T-helper 2 cell treated with Interferon-gamma antibody and Interleukin-4, amounts not matched to agents 5 μg/mL and 100 μg/mL, for 36 hours (primary cell): ENCODE measurements around the gene CLEC11A.
"Not testable (repeated sequence)": the region's sequence is repeated elsewhere in the genome, so short reads cannot be mapped to it uniquely, and the experiment has no call there.

Source experiments
- DNase-seq: peaks from one replicate; pipeline ENCODE4 v3.0.0; 2021; ENCODE audit warnings: low spot score
- H3K27ac Mint-ChIP-seq: one replicate; pipeline ENCODE4 v1.8.0; 2021; ENCODE audit warnings: mild to moderate bottlenecking, mixed read lengths
- H3K27me3 Mint-ChIP-seq: one replicate; pipeline ENCODE4 v1.8.0; 2021; ENCODE audit warnings: low read depth, mixed read lengths
- H3K36me3 Mint-ChIP-seq: one replicate; pipeline ENCODE4 v1.8.0; 2021; ENCODE audit warnings: low read depth, mixed read lengths
- H3K4me1 Mint-ChIP-seq: one replicate; pipeline ENCODE4 v1.8.0; 2021; ENCODE audit warnings: low read depth, mixed read lengths
- H3K4me3 Mint-ChIP-seq: one replicate; pipeline ENCODE4 v1.8.0; 2022; ENCODE audit warnings: mild to moderate bottlenecking, moderate library complexity, mixed read lengths
- H3K9me3 Mint-ChIP-seq: one replicate; pipeline ENCODE4 v1.8.0; 2021; ENCODE audit warnings: mixed read lengths

CLEC11A gene

GRCh38 chr19:50747141-50747540, 24.0 kb downstream of the CLEC11A start:
- not testable (repeated sequence) for DNase-seq, H3K9me3 Mint-ChIP-seq, H3K27ac Mint-ChIP-seq, H3K27me3 Mint-ChIP-seq, H3K4me3 Mint-ChIP-seq, H3K36me3 Mint-ChIP-seq, H3K4me1 Mint-ChIP-seq

DNA sequence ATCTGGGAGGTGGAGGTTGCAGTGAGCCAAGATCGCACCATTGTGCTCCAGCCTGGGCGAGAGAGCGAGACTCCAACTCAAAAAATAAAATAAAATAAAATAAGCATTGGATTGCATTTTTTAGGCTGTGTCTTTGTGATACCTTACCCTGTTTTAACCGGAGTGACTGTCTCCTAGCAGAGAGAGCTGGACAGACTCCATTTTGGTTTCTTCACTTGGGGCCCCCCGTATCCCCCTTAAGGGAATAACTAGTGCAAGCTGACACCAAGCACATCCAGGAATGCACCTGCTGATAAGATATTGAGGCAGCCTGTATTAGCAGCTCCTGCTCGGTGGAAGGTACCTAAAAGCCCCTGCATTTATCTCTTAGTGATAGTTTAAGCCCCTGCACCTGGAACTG, 26.3 kb downstream of the CLEC11A start:
- Mint-ChIP-seq H3K9me3 (no peaks in the 10 kb centered on the region), H3K27ac (no peak overlapping the region), H3K4me3 (no peak overlapping the region), H3K27me3 (no peaks in the 10 kb centered on the region), H3K4me1 (no peaks in the 10 kb centered on the region), H3K36me3 (no peaks in the 10 kb centered on the region)
- no peak for DNase-seq

GRCh38 chr19:50750010-50750409, 26.8 kb downstream of the CLEC11A start:
- Mint-ChIP-seq H3K27me3 (no peaks in the 10 kb centered on the region), H3K4me1 (no peaks in the 10 kb centered on the region), H3K4me3 (no peak overlapping the region), H3K36me3 (no peaks in the 10 kb centered on the region), H3K9me3 (no peaks in the 10 kb centered on the region), H3K27ac (no peak overlapping the region)
- DNase-seq: no peak

DNA sequence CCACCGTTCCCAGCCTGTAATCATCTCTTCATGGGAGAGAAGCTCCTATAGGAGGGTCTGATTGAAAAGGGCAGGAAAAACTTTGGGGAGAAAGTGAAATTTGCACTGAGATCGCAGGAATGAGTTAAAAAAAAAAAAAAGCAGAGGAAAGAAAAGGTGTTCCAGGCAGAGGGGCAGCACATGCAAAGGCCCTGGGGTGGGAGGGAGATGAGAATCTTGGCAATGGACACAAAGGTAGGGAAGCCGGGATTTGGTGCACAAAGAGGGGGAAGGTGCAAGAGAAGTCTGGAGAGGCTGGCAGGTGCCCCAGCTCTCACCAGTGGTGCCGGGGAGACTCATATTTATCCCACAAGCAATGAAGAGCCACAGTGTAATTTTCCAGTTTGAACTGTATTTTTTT, 30.7 kb downstream of the CLEC11A start:
- DNase-seq: no peak
- H3K36me3 Mint-ChIP-seq: no peaks in the 10 kb centered on the region
- H3K27me3 Mint-ChIP-seq: no peaks in the 10 kb centered on the region
- H3K4me1 Mint-ChIP-seq: no peaks in the 10 kb centered on the region
- no peak overlapping the region for H3K27ac Mint-ChIP-seq
- no peaks in the 10 kb centered on the region for H3K9me3 Mint-ChIP-seq
- H3K4me3 Mint-ChIP-seq: no peak overlapping the region

DNA sequence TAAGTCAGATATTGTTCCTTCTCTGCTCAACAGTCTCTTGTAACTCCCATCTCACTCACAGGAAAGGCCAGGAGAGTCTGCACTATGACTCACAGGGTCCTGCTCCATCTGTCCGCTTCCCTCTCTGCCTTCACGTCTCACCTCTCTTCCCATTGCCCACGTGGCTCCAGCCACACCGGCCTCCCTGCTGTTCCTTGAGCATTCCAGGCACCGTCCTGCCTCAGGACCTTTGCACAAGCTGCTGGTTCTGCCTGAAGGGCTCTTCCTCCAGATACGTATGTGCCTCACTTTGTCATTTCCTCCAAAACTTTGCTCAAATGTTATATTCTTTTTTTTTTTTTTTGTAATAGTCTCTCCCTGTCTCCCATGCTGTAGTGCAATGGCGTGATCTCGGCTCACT, 33.1 kb downstream of the CLEC11A start:
- H3K9me3 Mint-ChIP-seq, H3K27ac Mint-ChIP-seq, H3K4me3 Mint-ChIP-seq, H3K4me1 Mint-ChIP-seq, DNase-seq, H3K27me3 Mint-ChIP-seq, H3K36me3 Mint-ChIP-seq: not testable (repeated sequence)

- H3K27me3 Mint-ChIP-seq, H3K9me3 Mint-ChIP-seq, H3K27ac Mint-ChIP-seq, DNase-seq, H3K4me3 Mint-ChIP-seq, H3K36me3 Mint-ChIP-seq, H3K4me1 Mint-ChIP-seq: not testable (repeated sequence)
Measured at GRCh38 chr19:50757624-50758023, 34.5 kb downstream of the CLEC11A start.

- not testable (repeated sequence) for H3K27me3 Mint-ChIP-seq, H3K36me3 Mint-ChIP-seq, DNase-seq, H3K4me3 Mint-ChIP-seq, H3K9me3 Mint-ChIP-seq, H3K27ac Mint-ChIP-seq, H3K4me1 Mint-ChIP-seq
Measured at GRCh38 chr19:50759076-50759475, 35.9 kb downstream of the CLEC11A start.

GRCh38 chr19:50759886-50760285, 36.7 kb downstream of the CLEC11A start:
- Mint-ChIP-seq H3K4me1 (no peaks in the 10 kb centered on the region), H3K36me3 (no peaks in the 10 kb centered on the region), H3K4me3 (no peak overlapping the region), H3K27ac (no peak overlapping the region), H3K27me3 (no peaks in the 10 kb centered on the region), H3K9me3 (peaks cover 4% of the 10 kb centered on the region)
- DNase-seq: no peak

GRCh38 chr19:50761501-50761900, 38.3 kb downstream of the CLEC11A start:
- not testable (repeated sequence) for H3K4me3 Mint-ChIP-seq, H3K36me3 Mint-ChIP-seq, H3K27ac Mint-ChIP-seq, H3K9me3 Mint-ChIP-seq, H3K4me1 Mint-ChIP-seq, DNase-seq, H3K27me3 Mint-ChIP-seq

DNA sequence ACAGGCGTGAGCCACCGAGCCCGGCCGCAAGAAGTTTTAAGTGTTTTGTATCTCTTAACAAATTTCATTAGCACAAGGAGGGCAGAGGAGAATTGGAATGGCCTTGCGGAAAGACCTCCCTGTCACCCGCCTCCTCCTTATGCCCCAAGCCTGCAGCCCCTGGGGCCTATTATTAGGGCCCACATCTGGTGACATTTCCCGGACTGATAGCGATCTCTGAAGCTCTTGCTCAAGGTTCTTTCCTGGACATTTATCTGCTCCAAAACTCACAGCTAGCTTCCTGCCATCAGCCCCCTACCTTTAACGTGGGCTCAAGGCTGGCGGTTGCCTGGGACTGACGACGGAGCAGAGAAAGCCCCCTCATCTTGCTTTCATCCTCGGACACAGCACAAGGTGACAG, 40.4 kb downstream of the CLEC11A start:
- H3K27ac Mint-ChIP-seq, H3K4me1 Mint-ChIP-seq, H3K36me3 Mint-ChIP-seq, H3K9me3 Mint-ChIP-seq, H3K4me3 Mint-ChIP-seq, H3K27me3 Mint-ChIP-seq, DNase-seq: not testable (repeated sequence)

GRCh38 chr19:50764409-50764808, 41.2 kb downstream of the CLEC11A start:
- H3K4me1 Mint-ChIP-seq: peaks cover 5% of the 10 kb centered on the region

GRCh38 chr19:50766746-50767145, 43.6 kb downstream of the CLEC11A start:
- H3K4me1 Mint-ChIP-seq, H3K4me3 Mint-ChIP-seq, H3K27ac Mint-ChIP-seq, H3K9me3 Mint-ChIP-seq, DNase-seq, H3K27me3 Mint-ChIP-seq, H3K36me3 Mint-ChIP-seq: not testable (repeated sequence)

More at GRCh38 chr19:50764409-50764808, 41.2 kb downstream of the CLEC11A start:
- H3K9me3 Mint-ChIP-seq: peaks cover 4% of the 10 kb centered on the region
- no peak for DNase-seq
- H3K4me3 Mint-ChIP-seq: no peak overlapping the region
- H3K36me3 Mint-ChIP-seq: no peaks in the 10 kb centered on the region
- no peaks in the 10 kb centered on the region for H3K27me3 Mint-ChIP-seq
- no peak overlapping the region for H3K27ac Mint-ChIP-seq

GRCh38 chr19:50767263-50767662, 44.1 kb downstream of the CLEC11A start:
- H3K27ac Mint-ChIP-seq, H3K9me3 Mint-ChIP-seq, DNase-seq: not testable (repeated sequence)

GRCh38 chr19:50768277-50768676, 45.1 kb downstream of the CLEC11A start:
- Mint-ChIP-seq H3K27me3 (no peaks in the 10 kb centered on the region), H3K36me3 (no peaks in the 10 kb centered on the region), H3K4me1 (peaks cover 5% of the 10 kb centered on the region), H3K27ac (no peak overlapping the region), H3K9me3 (no peaks in the 10 kb centered on the region), H3K4me3 (no peak overlapping the region)
- no peak for DNase-seq

More at GRCh38 chr19:50767263-50767662, 44.1 kb downstream of the CLEC11A start:
- not testable (repeated sequence) for H3K4me1 Mint-ChIP-seq, H3K36me3 Mint-ChIP-seq, H3K4me3 Mint-ChIP-seq, H3K27me3 Mint-ChIP-seq

DNA sequence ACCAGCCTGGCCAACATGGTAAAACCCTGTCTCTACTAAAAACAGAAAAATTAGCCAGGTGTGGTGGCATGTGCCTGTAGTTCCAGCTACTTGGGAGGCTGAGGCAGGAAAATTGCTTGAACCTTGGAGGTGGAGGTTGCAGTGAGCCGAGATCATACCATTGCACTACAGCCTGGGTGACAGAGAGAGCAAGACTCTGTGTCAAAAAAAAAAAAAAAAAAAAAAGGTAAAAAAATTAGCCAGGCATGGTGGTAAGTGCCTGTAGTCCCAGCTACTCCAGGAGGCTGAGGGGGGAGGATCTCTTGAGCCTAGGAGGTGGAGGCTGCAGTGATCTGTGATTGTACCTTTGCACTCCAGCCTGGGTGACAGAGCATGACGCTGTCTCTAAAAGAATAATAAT, 47.0 kb downstream of the CLEC11A start, which contains the start of gene GPR32:
Gene GPR32, plus strand, starts transcription at position 301 of the 400 bp plus-strand sequence. CDS start 137 bp downstream, outside the sequence.
- not testable (repeated sequence) for H3K9me3 Mint-ChIP-seq, H3K27ac Mint-ChIP-seq, DNase-seq, H3K4me1 Mint-ChIP-seq, H3K27me3 Mint-ChIP-seq, H3K36me3 Mint-ChIP-seq, H3K4me3 Mint-ChIP-seq
